ENCODE data around the gene SEMA4A. TPM values are rescaled to one million over a fixed set of nuclear protein-coding genes. Genes with fewer than 3 reads are reported as not detected.
"Not testable (repeated sequence)": the region's sequence is repeated elsewhere in the genome, so short reads cannot be mapped to it uniquely, and the experiment has no call there.

Gene SEMA4A
- total RNA-seq, 1 donor from 2014 or later = 12.1 TPM

GRCh38 chr1:156194300-156194652, 40.9 kb downstream of the SEMA4A start:
- no peak for DNase-seq

GRCh38 chr1:156195853-156196252, 42.5 kb downstream of the SEMA4A start:
- no peak for DNase-seq

GRCh38 chr1:156196445-156196844, 43.1 kb downstream of the SEMA4A start:
- DNase-seq = no peak

GRCh38 chr1:156198831-156199349, 45.5 kb downstream of the SEMA4A start:
- DNase-seq = no peak

- DNase-seq = no peak
Observed at GRCh38 chr1:156200044-156200443, 46.7 kb downstream of the SEMA4A start.

GRCh38 chr1:156203331-156203730, 49.9 kb downstream of the SEMA4A start:
- DNase-seq = no peak

- no peak for DNase-seq
Observed at GRCh38 chr1:156204686-156205085, 51.3 kb downstream of the SEMA4A start.

- DNase-seq = no peak
Observed at GRCh38 chr1:156211243-156211642, 57.9 kb downstream of the SEMA4A start.

- DNase-seq = no peak
Observed at GRCh38 chr1:156212130-156212529, 58.7 kb downstream of the SEMA4A start.

GRCh38 chr1:156212833-156213643, 59.7 kb downstream of the SEMA4A start, which contains the start of gene PMF1:
PMF1 (plus strand) TSS chr1:156213007; CDS start chr1:156213016, 9 bp downstream.
- DNase-seq = peak; percentile 96

- no peak for DNase-seq
Observed at GRCh38 chr1:156213644-156213966, 60.2 kb downstream of the SEMA4A start.

- no peak for DNase-seq
Observed at GRCh38 chr1:156214024-156214748, 60.8 kb downstream of the SEMA4A start.

- not testable (repeated sequence) for DNase-seq
Observed at GRCh38 chr1:156216361-156217086, 63.1 kb downstream of the SEMA4A start.

- no peak for DNase-seq
Observed at GRCh38 chr1:156217871-156218270, 64.5 kb downstream of the SEMA4A start.

GRCh38 chr1:156220226-156220625, 66.8 kb downstream of the SEMA4A start:
- no peak for DNase-seq

- DNase-seq = no peak
Observed at GRCh38 chr1:156221986-156222692, 68.8 kb downstream of the SEMA4A start.

GRCh38 chr1:156225677-156226014, 72.3 kb downstream of the SEMA4A start:
- no peak for DNase-seq

- no peak for DNase-seq
Observed at GRCh38 chr1:156226116-156226538, 72.7 kb downstream of the SEMA4A start.

- no peak for DNase-seq
Observed at GRCh38 chr1:156226782-156227181, 73.4 kb downstream of the SEMA4A start.

Data from skin of body (tissue), 2 donors.